SK-N-SH (cell line): ENCODE measurements around the gene CRLF2. TPM values are rescaled to one million over a fixed set of nuclear protein-coding genes. Genes with fewer than 3 reads are reported as not detected.
"Not testable (repeated sequence)": the region's sequence is repeated elsewhere in the genome, so short reads cannot be mapped to it uniquely, and the experiment has no call there.

ENCODE experiments used
- CTCF ChIA-PET: fragments of 300-600, 350-600 bp; formaldehyde crosslinking; extraction: SDS; loops from one replicate; lab custom pipeline; 2021; lab: Yijun Ruan, JAX
- POLR2A ChIA-PET: fragments of 350-600 bp; sonication (Branson Sonifier 250); formaldehyde crosslinking; extraction: SDS; loops from one replicate; lab custom pipeline; 2020; ENCODE audit warnings: antibody characterized with exemption, inconsistent platforms; lab: Yijun Ruan, JAX
- DNase-seq: peaks from one replicate; pipeline ENCODE4 v3.0.0; 2012
- H2AFZ ChIP-seq: fragments of 200-600 bp; sonication (generic); 2 replicates; pipeline ENCODE4 v1.8.1; 2016; ENCODE audit warnings: antibody characterized with exemption, mild to moderate bottlenecking, low read depth
- H3F3A ChIP-seq: fragments of 200-600 bp; sonication (generic); replicated peaks from 2 replicates; pipeline ENCODE3; 2016; ENCODE audit warnings: antibody characterized with exemption, mild to moderate bottlenecking; ENCODE audit not compliant: insufficient read depth
- H3K27ac ChIP-seq, 2 experiments: fragments of 200-500 bp in 1 of 2; fragments of 200-600 bp in 1 of 2; sonication (Bioruptor generic) in 1 of 2; sonication (generic), shearing (Covaris generic) in 1 of 2; 2 replicates each; pipeline versions ENCODE4 v1.5.1 to v1.6.1; 2014 to 2016; ENCODE audit warnings: low read depth in 2 of 2, inconsistent platforms in 1 of 2, low read length in 1 of 2, mild to moderate bottlenecking in 1 of 2, mixed read lengths in 1 of 2
- H3K27me3 ChIP-seq: fragments of 200-600 bp; sonication (generic), shearing (Covaris generic); 2 replicates; pipeline ENCODE4 v1.6.1; 2016; ENCODE audit warnings: mixed run types; ENCODE audit not compliant: insufficient read depth
- H3K36me3 ChIP-seq, 2 experiments: fragments of 200-500 bp in 1 of 2; fragments of 200-600 bp in 1 of 2; sonication (Bioruptor generic) in 1 of 2; sonication (generic) in 1 of 2; replicated peaks in 1 of 2; 2 replicates each; pipeline versions ENCODE3 to v1.5.1; 2014 to 2016; ENCODE audit warnings: low read length in 1 of 2, mild to moderate bottlenecking in 1 of 2; ENCODE audit not compliant: insufficient read depth in 2 of 2, control insufficient read depth in 1 of 2
- H3K4me1 ChIP-seq, 2 experiments: fragments of 200-500 bp in 1 of 2; fragments of 200-600 bp in 1 of 2; sonication (Bioruptor generic) in 1 of 2; sonication (generic), shearing (Covaris generic) in 1 of 2; 2 replicates each; pipeline versions ENCODE4 v1.5.1 to v1.6.1; 2014 to 2016; ENCODE audit warnings: low read depth in 1 of 2, low read length in 1 of 2, mixed run types in 1 of 2; ENCODE audit not compliant: insufficient read depth in 2 of 2, control insufficient read depth in 1 of 2
- H3K4me2 ChIP-seq: fragments of 200-600 bp; sonication (generic), shearing (Covaris generic); 2 replicates; pipeline ENCODE4 v1.6.1; 2017; ENCODE audit warnings: mixed run types
- H3K4me3 ChIP-seq, 2 experiments: fragments of 200-500 bp in 1 of 2; fragments of 200-600 bp in 1 of 2; sonication (Bioruptor generic) in 1 of 2; sonication (generic), shearing (Covaris generic) in 1 of 2; 2 replicates each; pipeline versions ENCODE4 v1.5.1 to v1.8.1; 2014 to 2016; ENCODE audit warnings: low read depth in 2 of 2, inconsistent platforms in 1 of 2, low read length in 1 of 2, mild to moderate bottlenecking in 1 of 2, mixed read lengths in 1 of 2, moderate library complexity in 1 of 2
- H3K79me2 ChIP-seq: fragments of 200-600 bp; sonication (generic); 2 replicates; pipeline ENCODE4 v1.8.1; 2017; ENCODE audit warnings: mild to moderate bottlenecking; ENCODE audit not compliant: insufficient read depth
- H3K9ac ChIP-seq: fragments of 200-600 bp; sonication (generic); 2 replicates; pipeline ENCODE4 v1.6.1; 2017; ENCODE audit warnings: mixed run types
- H3K9me2 ChIP-seq: fragments of 200-600 bp; sonication (generic); 2 replicates; pipeline ENCODE4 v1.6.1; 2017; ENCODE audit warnings: mixed run types
- H3K9me3 ChIP-seq: fragments of 200-600 bp; sonication (generic); 2 replicates; pipeline ENCODE4 v1.6.1; 2017; ENCODE audit warnings: mixed run types, mild to moderate bottlenecking, moderate library complexity
- H4K20me1 ChIP-seq: fragments of 200-600 bp; sonication (generic); 2 replicates; pipeline ENCODE4 v1.6.1; 2017; ENCODE audit warnings: mild to moderate bottlenecking, mixed run types; ENCODE audit not compliant: insufficient read depth
- CHD2 ChIP-seq: fragments of 150-350 bp; IDR thresholded peaks from 2 replicates; pipeline ENCODE4 v1.6.1; 2018; ENCODE audit warnings: low read length; ENCODE audit not compliant: partially characterized antibody
- CTCF ChIP-seq: fragments of 200-600 bp; sonication (generic); IDR thresholded peaks from 2 replicates; pipeline ENCODE4 v1.6.1; 2017; ENCODE audit warnings: antibody characterized with exemption, mild to moderate bottlenecking, moderate library complexity
- ELF1 ChIP-seq: IDR thresholded peaks from 2 replicates; pipeline ENCODE4 v1.4.0; 2012
- EP300 ChIP-seq, 2 experiments: IDR thresholded peaks; 2 replicates each; pipeline versions ENCODE4 v1.4.0 to v1.6.1; 2012; ENCODE audit warnings: borderline replicate concordance in 1 of 2, low read depth in 1 of 2, low read length in 1 of 2
- FOSL2 ChIP-seq: IDR thresholded peaks from 2 replicates; pipeline ENCODE4 v1.4.0; 2012; ENCODE audit warnings: low read depth, mild to moderate bottlenecking, moderate library complexity, borderline replicate concordance
- GABPA ChIP-seq: IDR thresholded peaks from 2 replicates; pipeline ENCODE4 v1.4.0; 2012; ENCODE audit warnings: low read depth, mild to moderate bottlenecking
- NFIC ChIP-seq: IDR thresholded peaks from 2 replicates; pipeline ENCODE4 v1.4.0; 2012; ENCODE audit warnings: borderline replicate concordance
- NRF1 ChIP-seq: IDR thresholded peaks from 2 replicates; pipeline ENCODE4 v1.6.1; 2012; ENCODE audit warnings: low read depth, mild to moderate bottlenecking, low read length
- PBX3 ChIP-seq: IDR thresholded peaks from 2 replicates; pipeline ENCODE4; 2012
- RCOR1 ChIP-seq: fragments of 150-350 bp; IDR thresholded peaks from 2 replicates; pipeline ENCODE4 v1.6.1; 2017; ENCODE audit warnings: antibody characterized with exemption, low read length
- RXRA ChIP-seq: IDR thresholded peaks from 2 replicates; pipeline ENCODE4 v1.4.0; 2012; ENCODE audit warnings: low read depth, mild to moderate bottlenecking, borderline replicate concordance
- TEAD4 ChIP-seq: IDR thresholded peaks from 2 replicates; pipeline ENCODE4 v1.4.0; 2012; ENCODE audit warnings: mild to moderate bottlenecking, borderline replicate concordance; ENCODE audit not compliant: insufficient read depth
- USF2 ChIP-seq: fragments of 150-350 bp; IDR thresholded peaks from 2 replicates; pipeline ENCODE4 v1.6.1; 2017; ENCODE audit warnings: antibody characterized with exemption, low read length, low read depth, borderline replicate concordance
- WGBS: methylation state at CpG from one replicate; pipeline ENCODE4 v1.1.6; 2017; ENCODE audit warnings: low lambda C conversion rate; 5-methylcytosine and 5-hydroxymethylcytosine counted together
- polyA plus RNA-seq, 3 experiments: library from polyadenylated mRNA; depleted of rRNA; stranded (reverse); fragments of >200 nt; gene quantifications; 2 replicates each; pipeline ENCODE4 v1.2.3, GENCODE V29; 2012

The CRLF2 gene
- polyA plus RNA-seq, 1 of the 3 experiments (the other 2 are of a cell fraction), result not detected

GRCh38 chrX:1231850-1232465 is 19.5 kb upstream of the CRLF2 start:
- Histone ChIP-seq H3K4me2 (no peak overlapping the region), H3K4me1 (no peaks in the 10 kb centered on the region), H3K9me3 (no peaks in the 10 kb centered on the region), H3K27me3 (peaks cover 45% of the 10 kb centered on the region), H2AFZ (no peak overlapping the region), H3K79me2 (no peaks in the 10 kb centered on the region), H3K27ac (no peak overlapping the region), H3K36me3 (no peaks in the 10 kb centered on the region), H4K20me1 (no peaks in the 10 kb centered on the region), H3F3A (no peaks in the 10 kb centered on the region), H3K9me2 (no peaks in the 10 kb centered on the region), H3K4me3 (no peak overlapping the region), H3K9ac (no peak overlapping the region)
- CTCF ChIA-PET, result no interaction called here
- no peak for TF ChIP-seq USF2
- TF ChIP-seq FOSL2, result no peak
- no peak for TF ChIP-seq PBX3
- whole genome bisulfite sequencing, result 17% methylated on average over 15 of the region's 15 CpGs
- DNase-seq, result no peak
- POLR2A ChIA-PET, result no interaction called here

GRCh38 chrX:1228101-1228500 is 15.7 kb upstream of the CRLF2 start:
- H4K20me1 ChIP-seq, H3K4me3 ChIP-seq, H3K4me2 ChIP-seq, H3K36me3 ChIP-seq, H3K27ac ChIP-seq, CTCF ChIA-PET, H3K79me2 ChIP-seq, DNase-seq, H3F3A ChIP-seq, H3K4me1 ChIP-seq, H3K9me3 ChIP-seq, H3K9ac ChIP-seq, POLR2A ChIA-PET, H2AFZ ChIP-seq, H3K9me2 ChIP-seq: not testable (repeated sequence)
- WGBS, result 9% methylated on average over 7 of the region's 8 CpGs
- peaks cover 44% of the 10 kb centered on the region for H3K27me3 ChIP-seq

- no peaks in the 10 kb centered on the region for H3K9me2 ChIP-seq
- no peak overlapping the region for H3K4me3 ChIP-seq
- no peaks in the 10 kb centered on the region for H4K20me1 ChIP-seq
- ChIA-PET POLR2A (no interaction called here), CTCF (no interaction called here)
- no peak overlapping the region for H3K27ac ChIP-seq
- H3K79me2 ChIP-seq, result no peaks in the 10 kb centered on the region
- no peaks in the 10 kb centered on the region for H3K36me3 ChIP-seq
- DNase-seq, result no peak
- H3K4me2 ChIP-seq, result no peak overlapping the region
- no peak overlapping the region for H3K9ac ChIP-seq
- H3F3A ChIP-seq, result no peaks in the 10 kb centered on the region
- H3K4me1 ChIP-seq, result no peaks in the 10 kb centered on the region
- TF ChIP-seq TEAD4 (no peak), ELF1 (no peak), CHD2 (no peak), NRF1 (no peak), GABPA (no peak), RCOR1 (no peak), NFIC (no peak), EP300 (IDR thresholded peaks at IDR 0.05; ENCODE audit: borderline replicate concordance in 1 of 2, low read depth in 1 of 2, low read length in 1 of 2) (no peak), FOSL2 (no peak), CTCF (no peak), RXRA (no peak)
- peaks cover 29% of the 10 kb centered on the region for H3K27me3 ChIP-seq
- no peaks in the 10 kb centered on the region for H3K9me3 ChIP-seq
- H2AFZ ChIP-seq, result no peak overlapping the region
Measured at GRCh38 chrX:1226249-1226648, 13.8 kb upstream of the CRLF2 start.
